Esophagus squamous epithelium (tissue), 5 donors: Measurements from ENCODE around the gene KRTDAP. TPM values are rescaled to one million over a fixed set of nuclear protein-coding genes. Genes with fewer than 3 reads are reported as not detected.

Experiments
- DNase-seq: peaks from one replicate; lab custom pipeline; 2025; lab: John Stamatoyannopoulos, UW
- H3K27ac ChIP-seq, 4 donors: fragments of 200-600 bp; sonication (generic); one replicate each; pipeline ENCODE4 v1.5.1; 2016 to 2019; ENCODE audit warnings: mild to moderate bottlenecking in 1 of 4
- H3K27me3 ChIP-seq, 4 donors: fragments of 200-600 bp; sonication (generic); 1 replicate in 3 of 4; 2 replicates in 1 of 4; pipeline versions ENCODE4 v1.5.1 to v1.6.0; 2017 to 2021; ENCODE audit warnings: antibody characterized with exemption in 1 of 4
- H3K36me3 ChIP-seq, 3 donors: fragments of 200-600 bp; sonication (generic); one replicate each; pipeline ENCODE4 v1.5.1; 2016 to 2019
- H3K4me1 ChIP-seq, 3 donors: fragments of 200-600 bp; sonication (generic); one replicate each; pipeline ENCODE4 v1.5.1; 2017 to 2019
- H3K4me3 ChIP-seq, 4 donors: fragments of 200-600 bp; sonication (generic); 1 replicate in 3 of 4; 2 replicates in 1 of 4; pipeline ENCODE4 v1.5.1; 2016 to 2019; ENCODE audit warnings: mild to moderate bottlenecking in 2 of 4, moderate library complexity in 1 of 4
- H3K9me3 ChIP-seq, 3 donors: fragments of 200-600 bp; sonication (generic); one replicate each; pipeline ENCODE4 v1.5.1; 2016 to 2019
- POLR2A ChIP-seq, 4 donors: fragments of 450-650 bp; IDR thresholded peaks; one replicate each; pipeline ENCODE4 v1.6.1; 2017; ENCODE audit warnings: antibody characterized with exemption in 4 of 4, mild to moderate bottlenecking in 4 of 4, moderate library complexity in 3 of 4
- WGBS, 2 donors: methylation state at CpG; one replicate each; pipeline ENCODE4 v1.1.5; 2018; 5-methylcytosine and 5-hydroxymethylcytosine counted together
- intact Hi-C: fragments of 100-400 bp; cut with DNase I; formaldehyde crosslinking; loops from one replicate; pipeline ENCODE4 v1.15.0; 2022
- total RNA-seq, 4 donors: library from RNA; depleted of rRNA; stranded (reverse); fragments of >200 nt; gene quantifications; one replicate each; pipeline ENCODE4 v1.1.0, GENCODE V29; 2016
- TF ChIP-seq, protein P1 (sequence below), 6 experiments: fragments of 450-650 bp in 4 of 6; fragments of 200-600 bp in 2 of 6; sonication (generic) in 2 of 6; IDR thresholded peaks; one replicate each; pipeline ENCODE4 v1.5.1; 2016 to 2019; ENCODE audit warnings: antibody characterized with exemption in 6 of 6, mild to moderate bottlenecking in 4 of 6, moderate library complexity in 4 of 6
- donor health status: DM: yes; HTN: yes; CAD: no.

The KRTDAP gene
- total RNA-seq, 4 donors from 2014 or later, result 4.6 to 656 (median 111) TPM

- no peak for TF ChIP-seq POLR2A (IDR thresholded peaks at IDR 0.05)
- TF ChIP-seq, protein P1, sequence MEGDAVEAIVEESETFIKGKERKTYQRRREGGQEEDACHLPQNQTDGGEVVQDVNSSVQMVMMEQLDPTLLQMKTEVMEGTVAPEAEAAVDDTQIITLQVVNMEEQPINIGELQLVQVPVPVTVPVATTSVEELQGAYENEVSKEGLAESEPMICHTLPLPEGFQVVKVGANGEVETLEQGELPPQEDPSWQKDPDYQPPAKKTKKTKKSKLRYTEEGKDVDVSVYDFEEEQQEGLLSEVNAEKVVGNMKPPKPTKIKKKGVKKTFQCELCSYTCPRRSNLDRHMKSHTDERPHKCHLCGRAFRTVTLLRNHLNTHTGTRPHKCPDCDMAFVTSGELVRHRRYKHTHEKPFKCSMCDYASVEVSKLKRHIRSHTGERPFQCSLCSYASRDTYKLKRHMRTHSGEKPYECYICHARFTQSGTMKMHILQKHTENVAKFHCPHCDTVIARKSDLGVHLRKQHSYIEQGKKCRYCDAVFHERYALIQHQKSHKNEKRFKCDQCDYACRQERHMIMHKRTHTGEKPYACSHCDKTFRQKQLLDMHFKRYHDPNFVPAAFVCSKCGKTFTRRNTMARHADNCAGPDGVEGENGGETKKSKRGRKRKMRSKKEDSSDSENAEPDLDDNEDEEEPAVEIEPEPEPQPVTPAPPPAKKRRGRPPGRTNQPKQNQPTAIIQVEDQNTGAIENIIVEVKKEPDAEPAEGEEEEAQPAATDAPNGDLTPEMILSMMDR (IDR thresholded peaks at IDR 0.05), result peak; percentile 87 to 97 (median 93)
- Histone ChIP-seq H3K4me3 (peak overlapping the region; percentile 17 to 62 (median 46)), H3K36me3 (peaks cover 0 to 14% (median 0%) of the 10 kb centered on the region in 3 donors), H3K27ac (peak overlapping the region; percentile 58 to 82 (median 68)), H3K27me3 (peaks cover 0 to 71% (median 0%) of the 10 kb centered on the region in 4 donors), H3K4me1 (peaks cover 5 to 36% (median 13%) of the 10 kb centered on the region in 3 donors), H3K9me3 (no peaks in the 10 kb centered on the region)
- 0 to 3% methylated on average over 13 to 29 of the region's 39 CpGs for WGBS, 2 donors
- DNase-seq, result no peak
- intact Hi-C loops, result no loop called here
Observed at GRCh38 chr19:35509861-35510625, 19.8 kb upstream of the KRTDAP start.

DNA sequence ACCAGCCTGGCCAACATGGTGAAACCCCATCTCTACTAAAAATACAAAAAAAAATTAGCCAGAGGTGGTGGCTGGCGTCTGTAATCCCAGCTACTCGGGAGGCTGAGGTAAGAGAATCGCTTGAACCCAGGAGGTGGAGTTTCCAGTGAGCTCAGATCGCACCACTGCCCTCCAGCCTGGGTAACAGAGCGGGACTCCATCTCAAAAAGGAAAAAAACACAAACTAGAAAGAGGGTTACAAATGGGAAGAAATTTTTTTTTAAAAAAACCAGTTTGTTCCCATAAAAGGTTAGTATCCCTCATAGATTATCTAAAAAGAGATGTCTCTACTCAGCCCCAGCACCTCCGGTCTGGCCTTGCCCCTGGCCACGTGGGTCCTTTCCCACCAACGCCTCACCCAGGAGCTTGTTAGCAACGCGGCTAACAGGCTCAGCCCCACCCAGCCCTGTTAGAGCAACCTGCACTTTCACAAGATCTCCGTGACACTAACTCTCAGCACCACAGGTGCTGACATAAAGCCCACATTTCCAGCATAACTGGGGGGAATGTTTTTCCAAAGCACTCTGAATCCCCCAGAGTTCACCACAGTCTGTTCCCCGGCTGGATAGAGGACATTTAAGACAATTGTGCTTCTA is 18.9 kb upstream of the KRTDAP start:
- WGBS, 2 donors, result 18 to 22% methylated on average over 12 of the region's 12 CpGs
- TF ChIP-seq POLR2A (IDR thresholded peaks at IDR 0.05), result peak in 1 of 4 donors; percentile 21
- TF ChIP-seq, protein P1 (IDR thresholded peaks at IDR 0.05), result no peak
- Histone ChIP-seq H3K36me3 (peaks cover 0 to 21% (median 0%) of the 10 kb centered on the region in 3 donors), H3K4me1 (peaks cover 5 to 32% (median 13%) of the 10 kb centered on the region in 3 donors), H3K4me3 (peak overlapping the region; percentile 17 to 62 (median 46)), H3K27ac (peak overlapping the region; percentile 58 to 82 (median 68)), H3K27me3 (peaks cover 0 to 65% (median 0%) of the 10 kb centered on the region in 4 donors), H3K9me3 (no peaks in the 10 kb centered on the region)
- DNase-seq, result no peak
- intact Hi-C loops, result no loop called here

DNA sequence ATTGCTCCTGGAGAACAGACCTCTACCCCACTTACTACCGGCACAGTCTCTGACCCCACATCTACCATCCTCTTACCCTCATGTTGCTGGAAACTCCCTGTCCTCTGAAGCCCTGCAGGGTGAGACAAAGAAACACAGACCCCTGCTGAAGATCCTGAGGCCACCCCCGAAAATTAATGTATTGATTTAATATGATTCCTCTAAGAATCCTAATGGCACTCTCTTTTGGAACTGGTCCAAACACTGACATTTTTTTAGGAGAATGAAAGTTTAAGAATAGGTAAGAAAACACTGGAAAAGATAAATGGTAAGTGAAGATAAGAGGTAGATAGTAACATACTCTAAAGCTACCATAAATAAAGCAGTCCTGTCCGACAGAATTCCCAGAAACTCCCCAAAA is 17.9 kb upstream of the KRTDAP start:
- H3K9me3 ChIP-seq, result no peaks in the 10 kb centered on the region
- H3K36me3 ChIP-seq, result peaks cover 0 to 21% (median 0%) of the 10 kb centered on the region in 3 donors
- H3K4me3 ChIP-seq, result no peak overlapping the region
- intact Hi-C loops, result no loop called here
- no peak for TF ChIP-seq POLR2A (IDR thresholded peaks at IDR 0.05)
- TF ChIP-seq, protein P1 (IDR thresholded peaks at IDR 0.05), result no peak
- WGBS, 2 donors, result 70 to 95% methylated on average over 3 of the region's 3 CpGs
- H3K27ac ChIP-seq, result no peak overlapping the region
- peaks cover 0 to 56% (median 0%) of the 10 kb centered on the region in 4 donors for H3K27me3 ChIP-seq
- no peak for DNase-seq
- peaks cover 5 to 27% (median 13%) of the 10 kb centered on the region in 3 donors for H3K4me1 ChIP-seq

DNA sequence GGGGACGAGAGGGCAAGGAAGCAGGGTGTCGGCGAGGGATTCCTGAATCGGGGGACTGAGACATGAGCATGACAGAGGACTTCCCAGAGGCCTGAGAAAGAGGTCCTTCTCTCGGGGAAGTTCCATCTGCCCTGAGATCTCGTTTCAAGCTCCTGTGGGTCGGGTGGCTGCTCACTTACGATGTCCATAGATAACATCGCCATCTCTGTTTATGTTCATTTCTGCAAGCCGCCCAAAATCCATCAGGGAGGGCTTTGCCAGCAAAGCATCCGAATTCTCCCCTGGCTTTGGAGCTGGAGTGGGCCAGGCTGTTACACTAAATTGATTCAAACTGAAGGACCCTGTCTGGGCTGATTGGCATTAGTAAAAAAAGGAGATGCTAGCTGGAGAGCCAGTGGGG is 17.3 kb upstream of the KRTDAP start:
- Histone ChIP-seq H3K27ac (no peak overlapping the region), H3K4me1 (peaks cover 5 to 27% (median 13%) of the 10 kb centered on the region in 3 donors), H3K27me3 (peaks cover 0 to 53% (median 0%) of the 10 kb centered on the region in 4 donors), H3K9me3 (no peaks in the 10 kb centered on the region), H3K36me3 (peaks cover 0 to 21% (median 0%) of the 10 kb centered on the region in 3 donors), H3K4me3 (no peak overlapping the region)
- intact Hi-C loops, result no loop called here
- DNase-seq, result no peak
- TF ChIP-seq POLR2A (IDR thresholded peaks at IDR 0.05), result no peak
- TF ChIP-seq, protein P1 (IDR thresholded peaks at IDR 0.05), result no peak
- WGBS, 2 donors, result 78 to 81% methylated on average over 6 to 7 of the region's 11 CpGs

- Histone ChIP-seq H3K27me3 (peaks cover 0 to 38% (median 0%) of the 10 kb centered on the region in 4 donors), H3K36me3 (peaks cover 0 to 21% (median 0%) of the 10 kb centered on the region in 3 donors), H3K4me3 (no peak overlapping the region), H3K27ac (no peak overlapping the region), H3K9me3 (no peaks in the 10 kb centered on the region), H3K4me1 (peaks cover 5 to 25% (median 13%) of the 10 kb centered on the region in 3 donors)
- no peak for DNase-seq
- TF ChIP-seq, protein P1 (IDR thresholded peaks at IDR 0.05), result no peak
- no peak for TF ChIP-seq POLR2A (IDR thresholded peaks at IDR 0.05)
- intact Hi-C loops, result no loop called here
- 81 to 85% methylated on average over 7 of the region's 7 CpGs for WGBS, 2 donors
Observed at GRCh38 chr19:35506011-35506410, 15.7 kb upstream of the KRTDAP start.
